ENCODE measurements around the gene DLL1.

Gene DLL1

DNA sequence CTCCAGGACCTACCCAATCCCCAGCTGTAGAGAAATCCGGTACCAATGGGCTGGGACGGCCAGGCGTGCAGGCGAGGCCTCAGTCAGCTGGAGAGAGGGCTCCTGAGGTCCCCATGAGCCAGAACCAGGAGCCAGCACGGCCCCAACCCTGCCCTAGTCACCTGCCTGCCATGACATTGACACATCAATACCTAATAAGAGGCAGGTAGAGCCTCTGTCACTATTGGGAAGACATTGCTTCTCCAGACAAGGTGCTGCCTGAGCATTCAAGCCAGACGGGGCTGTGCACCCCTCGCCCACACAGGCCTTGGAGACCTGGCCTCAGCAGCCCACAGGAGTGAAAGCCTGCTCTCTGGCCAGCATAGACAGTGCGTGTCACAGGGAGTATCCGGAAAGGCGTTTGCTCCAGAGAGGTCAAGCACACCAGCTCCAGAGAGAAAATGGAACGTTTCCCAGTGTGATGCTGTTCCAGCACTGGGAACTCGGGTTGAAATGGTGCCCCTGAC is 3.5 kb downstream of the DLL1 start:
- H3K27me3 ChIP-seq = peaks cover 89% of the 10 kb centered on the region
- no peaks in the 10 kb centered on the region for H3K9me3 ChIP-seq
- no peak overlapping the region for H3K27ac ChIP-seq
- TF ChIP-seq, protein P1, sequence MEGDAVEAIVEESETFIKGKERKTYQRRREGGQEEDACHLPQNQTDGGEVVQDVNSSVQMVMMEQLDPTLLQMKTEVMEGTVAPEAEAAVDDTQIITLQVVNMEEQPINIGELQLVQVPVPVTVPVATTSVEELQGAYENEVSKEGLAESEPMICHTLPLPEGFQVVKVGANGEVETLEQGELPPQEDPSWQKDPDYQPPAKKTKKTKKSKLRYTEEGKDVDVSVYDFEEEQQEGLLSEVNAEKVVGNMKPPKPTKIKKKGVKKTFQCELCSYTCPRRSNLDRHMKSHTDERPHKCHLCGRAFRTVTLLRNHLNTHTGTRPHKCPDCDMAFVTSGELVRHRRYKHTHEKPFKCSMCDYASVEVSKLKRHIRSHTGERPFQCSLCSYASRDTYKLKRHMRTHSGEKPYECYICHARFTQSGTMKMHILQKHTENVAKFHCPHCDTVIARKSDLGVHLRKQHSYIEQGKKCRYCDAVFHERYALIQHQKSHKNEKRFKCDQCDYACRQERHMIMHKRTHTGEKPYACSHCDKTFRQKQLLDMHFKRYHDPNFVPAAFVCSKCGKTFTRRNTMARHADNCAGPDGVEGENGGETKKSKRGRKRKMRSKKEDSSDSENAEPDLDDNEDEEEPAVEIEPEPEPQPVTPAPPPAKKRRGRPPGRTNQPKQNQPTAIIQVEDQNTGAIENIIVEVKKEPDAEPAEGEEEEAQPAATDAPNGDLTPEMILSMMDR (IDR thresholded peaks at IDR 0.05) = no peak
- H3K4me3 ChIP-seq (ENCODE audit: low read depth in 1 of 2, low read length in 1 of 2) = no peak overlapping the region
- peaks cover 28 to 39% of the 10 kb centered on the region in 2 experiments for H3K4me1 ChIP-seq (ENCODE audit: control insufficient read depth in 1 of 2, insufficient read depth in 1 of 2, low read depth in 1 of 2, low read length in 1 of 2)
- H3K36me3 ChIP-seq = no peaks in the 10 kb centered on the region

DNA sequence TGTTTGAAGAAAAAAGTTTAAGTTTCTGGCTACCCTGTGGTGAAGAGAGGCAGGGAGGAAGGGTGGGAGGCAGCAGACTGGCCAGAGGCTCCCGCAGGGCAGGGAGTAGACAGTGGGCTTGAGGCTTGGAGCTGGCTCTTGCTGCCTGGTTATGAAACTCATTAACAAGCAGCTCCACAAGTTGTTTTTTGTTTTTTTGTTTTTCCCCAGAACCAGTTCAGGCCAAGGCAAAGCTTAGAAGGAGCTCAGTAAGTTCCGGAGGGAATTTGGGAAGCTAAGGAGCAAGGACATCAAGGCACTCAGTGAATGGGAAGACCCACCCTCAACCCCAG is 4.0 kb downstream of the DLL1 start:
- H3K4me1 ChIP-seq (ENCODE audit: control insufficient read depth in 1 of 2, insufficient read depth in 1 of 2, low read depth in 1 of 2, low read length in 1 of 2) = peaks cover 28 to 34% of the 10 kb centered on the region in 2 experiments
- TF ChIP-seq, protein P1 (IDR thresholded peaks at IDR 0.05) = no peak
- no peak overlapping the region for H3K27ac ChIP-seq
- H3K36me3 ChIP-seq = no peaks in the 10 kb centered on the region
- H3K27me3 ChIP-seq = peaks cover 86% of the 10 kb centered on the region
- no peaks in the 10 kb centered on the region for H3K9me3 ChIP-seq
- H3K4me3 ChIP-seq (ENCODE audit: low read depth in 1 of 2, low read length in 1 of 2) = no peak overlapping the region

DNA sequence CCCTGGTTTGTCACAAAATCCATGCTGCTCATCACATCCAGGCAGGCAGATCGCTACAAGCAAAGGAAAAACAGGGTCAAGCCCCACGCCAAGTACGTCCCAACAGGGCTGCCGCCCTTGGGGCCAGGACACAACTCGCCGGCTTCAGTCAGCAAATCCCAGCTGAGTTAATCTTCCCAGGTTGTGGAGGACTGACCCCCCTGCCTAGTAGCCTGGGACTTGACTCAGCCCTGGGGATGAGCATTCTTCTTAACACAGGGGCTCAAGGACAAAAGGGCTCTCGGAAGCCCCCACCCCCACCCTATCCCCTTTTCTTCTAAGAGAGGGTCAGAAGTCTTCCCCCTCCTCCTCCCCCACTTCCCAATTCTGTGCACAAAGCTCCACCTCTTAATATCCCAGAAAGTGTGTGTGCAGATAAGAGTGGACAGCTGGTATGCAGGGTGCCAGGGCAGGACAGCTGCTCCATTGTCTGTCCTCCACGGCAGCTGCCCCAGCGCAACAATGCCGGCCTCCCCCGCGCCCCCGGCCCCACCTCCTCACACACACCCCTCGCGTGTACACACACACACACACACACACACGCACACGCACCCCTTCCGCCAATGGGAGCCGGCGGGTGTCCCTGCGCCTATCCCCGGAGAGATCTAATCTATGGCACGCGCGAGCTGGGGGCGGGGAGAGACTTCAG is 4.5 kb downstream of the DLL1 start:
- TF ChIP-seq, protein P1 (IDR thresholded peaks at IDR 0.05) = no peak
- no peaks in the 10 kb centered on the region for H3K36me3 ChIP-seq
- peaks cover 80% of the 10 kb centered on the region for H3K27me3 ChIP-seq
- H3K9me3 ChIP-seq = no peaks in the 10 kb centered on the region
- H3K4me1 ChIP-seq (ENCODE audit: control insufficient read depth in 1 of 2, insufficient read depth in 1 of 2, low read depth in 1 of 2, low read length in 1 of 2) = peaks cover 24 to 29% of the 10 kb centered on the region in 2 experiments
- H3K27ac ChIP-seq = no peak overlapping the region
- H3K4me3 ChIP-seq (ENCODE audit: low read depth in 1 of 2, low read length in 1 of 2) = no peak overlapping the region

DNA sequence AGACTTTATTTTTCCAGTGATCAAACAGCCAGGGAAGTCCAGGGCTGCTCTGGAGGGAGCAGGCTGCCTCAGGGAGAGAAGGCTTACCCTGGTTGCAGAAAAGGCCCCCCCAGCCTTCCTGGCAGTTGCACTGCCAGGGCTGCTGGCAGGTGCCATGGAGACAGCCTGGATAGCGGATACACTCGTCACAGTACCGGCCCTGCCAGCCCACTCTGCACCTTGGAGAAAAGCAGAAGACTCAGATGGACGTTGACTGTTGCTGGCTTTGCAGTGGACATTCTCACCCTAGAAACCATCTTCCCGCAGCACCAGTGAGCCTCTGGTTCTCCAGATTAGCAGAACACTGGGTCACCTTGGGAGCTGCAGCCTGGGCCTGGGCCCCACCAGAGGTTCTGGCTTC is 5.4 kb downstream of the DLL1 start:
- TF ChIP-seq, protein P1 (IDR thresholded peaks at IDR 0.05) = no peak
- Histone ChIP-seq H3K9me3 (no peaks in the 10 kb centered on the region), H3K4me1 (ENCODE audit: control insufficient read depth in 1 of 2, insufficient read depth in 1 of 2, low read depth in 1 of 2, low read length in 1 of 2) (peaks cover 17 to 20% of the 10 kb centered on the region in 2 experiments), H3K4me3 (ENCODE audit: low read depth in 1 of 2, low read length in 1 of 2) (no peak overlapping the region), H3K27ac (no peak overlapping the region), H3K27me3 (peaks cover 71% of the 10 kb centered on the region), H3K36me3 (no peaks in the 10 kb centered on the region)

DNA sequence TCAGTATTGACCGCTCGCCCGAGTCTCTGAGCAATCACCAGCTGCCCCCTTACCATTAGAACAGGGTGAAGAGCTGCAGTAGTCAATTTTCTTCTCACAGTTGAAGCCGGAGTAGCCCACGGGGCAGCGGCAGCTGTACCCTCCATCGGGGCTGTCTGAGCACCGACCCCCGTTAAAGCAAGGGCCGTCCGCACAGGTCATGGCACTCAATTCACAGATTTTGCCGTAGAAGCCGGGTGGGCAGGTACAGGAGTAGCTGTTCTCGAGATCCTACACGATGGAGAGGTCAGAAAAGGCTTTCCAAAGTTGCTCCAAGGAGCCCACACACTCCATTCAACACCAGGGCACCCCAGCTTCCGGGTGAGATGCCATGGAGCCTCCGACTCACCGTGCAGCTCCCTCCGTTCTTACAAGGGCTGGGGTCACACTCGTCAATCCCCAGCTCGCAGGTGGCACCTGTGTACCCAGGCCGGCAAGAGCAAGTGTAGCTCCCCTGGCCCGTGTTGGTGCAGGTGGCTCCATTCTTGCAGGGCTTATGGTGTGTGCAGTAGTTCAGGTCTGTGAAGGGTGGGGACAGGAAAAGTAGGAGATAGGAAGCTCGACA is 5.9 kb downstream of the DLL1 start:
- Histone ChIP-seq H3K27ac (no peak overlapping the region), H3K4me1 (ENCODE audit: control insufficient read depth in 1 of 2, insufficient read depth in 1 of 2, low read depth in 1 of 2, low read length in 1 of 2) (peaks cover 13 to 15% of the 10 kb centered on the region in 2 experiments), H3K4me3 (ENCODE audit: low read depth in 1 of 2, low read length in 1 of 2) (no peak overlapping the region), H3K9me3 (no peaks in the 10 kb centered on the region), H3K36me3 (no peaks in the 10 kb centered on the region), H3K27me3 (peaks cover 66% of the 10 kb centered on the region)
- TF ChIP-seq, protein P1 (IDR thresholded peaks at IDR 0.05) = no peak

Measured in neutrophil (primary cell).